GM11168 (cell line): ENCODE results near the gene AMPD2.

Experiments used
- in situ Hi-C: fragments of 300-500 bp; cut with MboI; formaldehyde crosslinking; loops from one replicate; pipeline ENCODE4 v1.12.0; 2022; ENCODE audit warnings: low sequenced_read_pairs; ENCODE audit not compliant: unreplicated experiment

Gene AMPD2

GRCh38 chr1:109629372-109630030 is 9.9 kb downstream of the AMPD2 start:
- in situ Hi-C loops = no loop called here

- in situ Hi-C loops = no loop called here
These were observed 10.7 kb downstream of the AMPD2 start for GRCh38 chr1:109630081-109630897.

GRCh38 chr1:109630898-109631512 is 11.4 kb downstream of the AMPD2 start:
- in situ Hi-C loops = no loop called here

- in situ Hi-C loops = no loop called here
These were observed 12.2 kb downstream of the AMPD2 start for GRCh38 chr1:109631513-109632505.

- in situ Hi-C loops = no loop called here
These were observed 13.2 kb downstream of the AMPD2 start for GRCh38 chr1:109632671-109633346.

- in situ Hi-C loops = no loop called here
These were observed 14.7 kb downstream of the AMPD2 start for GRCh38 chr1:109634292-109634691.

GRCh38 chr1:109634771-109635750 is 15.4 kb downstream of the AMPD2 start:
- in situ Hi-C loops = no loop called here

- in situ Hi-C loops = no loop called here
These were observed 16.2 kb downstream of the AMPD2 start for GRCh38 chr1:109635862-109636200.

- in situ Hi-C loops = no loop called here
These were observed 16.7 kb downstream of the AMPD2 start for GRCh38 chr1:109636201-109636952.

- in situ Hi-C loops = no loop called here
These were observed 17.8 kb downstream of the AMPD2 start for GRCh38 chr1:109637446-109637845.

GRCh38 chr1:109639063-109639840 is 19.6 kb downstream of the AMPD2 start:
- in situ Hi-C loops = no loop called here

GRCh38 chr1:109639841-109640184 is 20.2 kb downstream of the AMPD2 start:
- in situ Hi-C loops = loop anchor here (5.0 kb wide), 1 partner anchor 132 kb away; no protein-coding TSS in a partner anchor

GRCh38 chr1:109640285-109640865 is 20.7 kb downstream of the AMPD2 start:
- in situ Hi-C loops = loop anchor here (5.0 kb wide), 1 partner anchor 132 kb away; no protein-coding TSS in a partner anchor

GRCh38 chr1:109641078-109641740 is 21.6 kb downstream of the AMPD2 start:
- in situ Hi-C loops = loop anchor here (5.0 kb wide), 1 partner anchor 131 kb away; no protein-coding TSS in a partner anchor

GRCh38 chr1:109641861-109642260 is 22.2 kb downstream of the AMPD2 start:
- in situ Hi-C loops = loop anchor here (5.0 kb wide), 1 partner anchor 130 kb away; no protein-coding TSS in a partner anchor

- in situ Hi-C loops = loop anchor here (5.0 kb wide), 1 partner anchor 130 kb away; no protein-coding TSS in a partner anchor
These were observed 23.0 kb downstream of the AMPD2 start for GRCh38 chr1:109642626-109643025.
